Astrocyte of the cerebellum (primary cell): ENCODE measurements around the gene SNX8.

Experiments used
- DNase-seq: peaks from one replicate; pipeline ENCODE4 v3.0.0-alpha.2; 2011; ENCODE audit warnings: low read depth
- H3K4me3 ChIP-seq: 2 replicates; pipeline ENCODE4 v1.5.1; 2011; ENCODE audit warnings: mild to moderate bottlenecking, low read depth, low read length, moderate library complexity
- CTCF ChIP-seq: IDR thresholded peaks from 2 replicates; pipeline ENCODE4 v1.5.1; 2012; ENCODE audit warnings: low read length, low read depth, moderate library complexity, mild to moderate bottlenecking; ENCODE audit errors: missing control alignments
- in situ Hi-C: cut with HindIII; loops from 2 replicates; pipeline ENCODE4 v1.10.0; 2017; ENCODE audit warnings: low sequenced_read_pairs

SNX8 gene

GRCh38 chr7:2220954-2221353 is 93.3 kb downstream of the SNX8 start:
- in situ Hi-C loops: no loop called here
- TF ChIP-seq CTCF: no peak
- no peak overlapping the region for H3K4me3 ChIP-seq
- no peak for DNase-seq

- no peak for TF ChIP-seq CTCF
- H3K4me3 ChIP-seq: no peak overlapping the region
- DNase-seq: no peak
- in situ Hi-C loops: no loop called here
Measured at GRCh38 chr7:2220506-2220905, 93.7 kb downstream of the SNX8 start.

GRCh38 chr7:2220030-2220429 is 94.2 kb downstream of the SNX8 start:
- no peak for DNase-seq
- no peak for TF ChIP-seq CTCF
- in situ Hi-C loops: no loop called here
- H3K4me3 ChIP-seq: no peak overlapping the region

- in situ Hi-C loops: no loop called here
- TF ChIP-seq CTCF: no peak
- DNase-seq: no peak
- H3K4me3 ChIP-seq: no peak overlapping the region
Measured at GRCh38 chr7:2219606-2220005, 94.6 kb downstream of the SNX8 start.

- TF ChIP-seq CTCF: no peak
- in situ Hi-C loops: no loop called here
- no peak for DNase-seq
- H3K4me3 ChIP-seq: no peak overlapping the region
Measured at GRCh38 chr7:2219136-2219535, 95.1 kb downstream of the SNX8 start.

- H3K4me3 ChIP-seq: no peak overlapping the region
- in situ Hi-C loops: no loop called here
- no peak for DNase-seq
- no peak for TF ChIP-seq CTCF
Measured at GRCh38 chr7:2218444-2218785, 95.8 kb downstream of the SNX8 start.
